HUES64 (cell line): ENCODE results near the gene DLL4.
A peak's percentile ranks its signal among the peaks of the same experiment; 100 is the strongest.

Source experiments
- H3K27ac ChIP-seq: 2 replicates; pipeline ENCODE4 v1.7.0; 2013; ENCODE audit warnings: low read depth, low read length, inconsistent platforms
- H3K27me3 ChIP-seq: 2 replicates; pipeline ENCODE4 v1.6.1; 2013; ENCODE audit warnings: mild to moderate bottlenecking, low read length; ENCODE audit not compliant: insufficient read depth
- H3K36me3 ChIP-seq: 2 replicates; pipeline ENCODE4 v1.6.1; 2013; ENCODE audit warnings: mild to moderate bottlenecking, low read length; ENCODE audit not compliant: insufficient read depth
- H3K4me1 ChIP-seq: 2 replicates; pipeline ENCODE4 v1.6.1; 2013; ENCODE audit warnings: mild to moderate bottlenecking, low read length, moderate library complexity; ENCODE audit not compliant: insufficient read depth
- H3K4me3 ChIP-seq: 2 replicates; pipeline ENCODE4 v1.5.1; 2013; ENCODE audit warnings: mild to moderate bottlenecking, low read length, moderate library complexity
- H3K9ac ChIP-seq: 2 replicates; pipeline ENCODE4 v1.6.1; 2013; ENCODE audit warnings: mild to moderate bottlenecking, low read depth, low read length
- H3K9me3 ChIP-seq: 2 replicates; pipeline ENCODE4 v1.6.1; 2013; ENCODE audit warnings: low read depth, low read length; ENCODE audit not compliant: insufficient read depth
- WGBS: fragments of 150-250, 120-280 bp; methylation state at CpG from one replicate; pipeline ENCODE4 v1.1.7; 2013; ENCODE audit warnings: missing lambda C conversion rate; 5-methylcytosine and 5-hydroxymethylcytosine counted together

Gene DLL4

DNA sequence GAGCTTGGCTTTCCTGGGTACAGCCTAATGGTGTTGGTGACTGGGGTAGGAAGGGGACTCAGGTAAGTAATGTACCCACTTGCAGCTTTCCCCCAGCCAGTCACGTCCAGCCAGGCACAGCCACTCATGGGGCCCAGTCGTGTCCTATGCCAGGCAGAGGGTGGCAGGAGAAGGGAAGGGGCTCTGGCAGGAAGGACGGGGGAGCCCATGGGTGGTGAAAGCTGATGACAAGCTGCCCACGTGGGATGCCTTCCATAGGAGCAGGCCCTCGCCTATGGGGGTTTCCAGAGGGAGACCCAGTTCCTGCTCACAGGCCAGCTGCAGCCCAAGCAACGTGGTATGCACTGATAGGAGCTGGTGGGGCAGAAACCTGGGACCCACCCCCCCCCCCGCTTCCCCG lies 34.9 kb downstream of the DLL4 start:
- Histone ChIP-seq H3K27ac (no peak overlapping the region), H3K36me3 (no peaks in the 10 kb centered on the region), H3K4me3 (no peak overlapping the region), H3K9ac (no peak overlapping the region), H3K27me3 (no peaks in the 10 kb centered on the region), H3K4me1 (peaks cover 23% of the 10 kb centered on the region), H3K9me3 (no peaks in the 10 kb centered on the region)
- 91% methylated on average over 7 of the region's 8 CpGs for WGBS

DNA sequence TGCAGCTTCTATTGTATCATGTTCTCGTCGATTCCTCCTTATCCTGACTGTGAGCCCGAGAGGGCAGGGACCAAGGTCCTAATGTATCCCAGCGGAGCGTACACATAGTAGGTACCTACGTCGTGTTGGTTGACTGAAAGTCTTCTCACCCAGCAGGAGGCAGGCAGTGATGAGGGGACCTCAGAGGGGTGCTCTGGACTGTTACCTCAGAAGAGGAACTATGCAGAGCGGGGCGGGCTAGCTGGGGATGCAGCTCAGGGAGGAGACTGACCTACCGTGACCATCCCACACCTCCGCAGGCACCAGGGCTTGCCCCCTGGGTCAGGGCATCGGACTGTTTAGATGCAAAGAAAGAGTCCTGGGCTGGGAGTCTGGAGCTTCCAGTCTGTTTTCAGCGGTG lies 35.5 kb downstream of the DLL4 start:
- no peak overlapping the region for H3K27ac ChIP-seq
- no peak overlapping the region for H3K9ac ChIP-seq
- WGBS, result 88% methylated on average over 13 of the region's 13 CpGs
- no peak overlapping the region for H3K4me3 ChIP-seq
- no peaks in the 10 kb centered on the region for H3K36me3 ChIP-seq
- peaks cover 21% of the 10 kb centered on the region for H3K4me1 ChIP-seq
- H3K27me3 ChIP-seq, result no peaks in the 10 kb centered on the region
- H3K9me3 ChIP-seq, result no peaks in the 10 kb centered on the region

DNA sequence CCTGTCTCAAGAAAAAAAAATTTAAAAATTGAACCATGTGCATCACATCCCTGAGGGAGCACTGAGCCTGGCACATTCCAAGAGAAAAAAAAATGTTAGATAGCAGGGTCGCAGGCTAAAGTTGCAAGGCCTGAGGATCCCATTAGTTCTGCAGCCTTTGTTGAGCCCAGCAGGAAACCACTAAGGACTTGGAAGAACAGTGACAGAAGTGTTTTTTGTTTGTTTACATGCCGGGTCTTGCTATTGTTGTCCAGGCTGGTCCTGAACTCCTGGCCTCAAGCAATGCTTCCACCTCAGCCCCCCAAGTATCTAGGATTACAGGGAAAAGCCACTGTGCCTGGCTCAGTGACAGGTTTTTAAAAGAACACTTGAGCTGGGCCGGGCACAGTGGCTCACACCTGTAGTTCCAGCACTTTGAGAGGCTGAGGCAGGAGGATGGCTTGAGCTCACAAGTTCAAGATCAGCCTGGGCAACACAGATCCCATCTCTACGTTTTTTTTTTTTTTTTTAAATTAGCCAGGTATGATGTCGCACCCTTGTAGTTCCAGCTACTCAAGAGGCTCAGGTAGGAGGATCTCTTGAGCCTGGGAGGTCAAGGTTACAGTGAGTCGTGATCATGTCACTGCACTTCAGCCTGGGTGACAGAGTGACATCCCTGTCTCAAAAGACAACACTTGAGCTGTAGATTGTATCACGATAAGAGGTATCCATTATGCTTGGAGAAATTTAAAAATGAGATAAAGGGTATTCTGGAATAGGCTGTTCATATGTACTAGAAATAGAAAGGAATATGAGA lies 39.3 kb downstream of the DLL4 start:
- Histone ChIP-seq H3K9me3 (no peaks in the 10 kb centered on the region), H3K27me3 (no peaks in the 10 kb centered on the region), H3K27ac (peak overlapping the region; percentile 15; the same call in 1 of the 2 replicates), H3K4me3 (no peak overlapping the region), H3K9ac (no peak overlapping the region), H3K4me1 (peaks cover 12% of the 10 kb centered on the region; the same call in 1 of the 2 replicates), H3K36me3 (no peaks in the 10 kb centered on the region)
- WGBS, result 43% methylated on average over 7 of the region's 7 CpGs

DNA sequence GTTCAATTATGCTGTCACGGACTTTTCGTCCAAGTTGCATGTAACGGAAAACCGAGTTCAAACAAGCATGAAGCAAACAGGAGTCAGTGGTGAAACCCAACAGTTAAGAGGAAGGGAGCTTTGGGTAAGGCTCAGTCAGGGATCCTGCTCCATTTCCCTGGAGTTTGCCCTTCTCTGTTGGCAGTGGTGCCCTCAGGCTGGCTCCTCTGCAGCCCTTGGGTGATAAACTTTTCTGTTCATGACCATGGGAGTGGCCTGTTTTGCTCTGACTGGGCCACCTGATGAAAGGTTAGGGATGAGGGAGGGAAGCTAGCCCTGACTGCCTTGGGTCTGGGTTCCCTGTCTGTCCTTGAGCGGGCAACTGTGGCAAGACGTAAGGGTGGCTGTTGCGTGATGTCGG lies 40.2 kb downstream of the DLL4 start:
- WGBS, result 94% methylated on average over 8 of the region's 8 CpGs

DNA sequence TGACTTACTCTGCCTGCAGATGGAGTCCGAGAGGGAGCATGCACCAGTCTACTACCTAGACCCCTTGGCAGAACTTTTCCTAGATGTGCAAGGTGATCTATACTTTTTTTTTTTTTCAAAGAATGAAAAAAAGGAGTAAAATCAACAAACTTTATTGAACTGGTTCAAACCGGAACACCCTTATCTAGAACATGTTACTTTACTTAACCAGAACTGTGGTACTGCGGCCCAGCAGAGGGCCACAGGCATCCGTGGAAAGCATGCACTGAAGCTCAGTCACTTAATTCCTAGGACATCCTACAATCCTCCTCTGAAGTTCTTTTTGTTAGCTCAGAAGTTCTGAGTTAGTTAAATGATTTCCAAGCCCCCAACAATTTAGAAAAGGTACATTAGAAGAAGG lies 45.7 kb downstream of the DLL4 start:
- H3K9me3 ChIP-seq, result no peaks in the 10 kb centered on the region
- no peak overlapping the region for H3K9ac ChIP-seq
- no peak overlapping the region for H3K4me3 ChIP-seq
- H3K36me3 ChIP-seq, result peaks cover 41% of the 10 kb centered on the region
- no peak overlapping the region for H3K27ac ChIP-seq
- no peaks in the 10 kb centered on the region for H3K27me3 ChIP-seq
- no peaks in the 10 kb centered on the region for H3K4me1 ChIP-seq
- WGBS, result 94% methylated on average over 4 of the region's 4 CpGs

More for the DNA sequence above, 40.2 kb downstream of the DLL4 start:
- Histone ChIP-seq H3K9ac (no peak overlapping the region), H3K27ac (no peak overlapping the region), H3K4me3 (no peak overlapping the region), H3K9me3 (no peaks in the 10 kb centered on the region), H3K27me3 (no peaks in the 10 kb centered on the region), H3K4me1 (peaks cover 12% of the 10 kb centered on the region; the same call in 1 of the 2 replicates), H3K36me3 (no peaks in the 10 kb centered on the region)

DNA sequence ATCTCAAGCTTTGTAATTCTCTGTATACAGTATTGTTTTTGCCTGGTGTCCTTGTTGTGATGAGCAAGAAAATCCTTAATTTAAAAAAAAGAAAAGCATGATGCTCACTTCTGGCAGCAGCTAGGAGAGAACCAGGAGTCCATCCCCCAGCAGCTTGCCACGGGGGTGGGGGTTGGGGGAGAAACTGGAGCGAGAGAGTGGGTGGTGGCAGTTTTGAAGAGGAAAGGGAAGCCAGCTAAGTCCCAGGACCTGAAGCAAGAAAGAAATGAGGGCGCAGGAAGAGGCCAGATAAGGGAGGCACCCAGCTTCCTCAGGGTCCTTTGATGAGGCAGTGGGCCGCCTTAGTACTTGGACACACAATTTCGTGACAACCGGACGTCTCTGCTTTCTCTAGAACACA lies 47.7 kb downstream of the DLL4 start:
- H3K9me3 ChIP-seq, result no peaks in the 10 kb centered on the region
- no peaks in the 10 kb centered on the region for H3K4me1 ChIP-seq
- H3K36me3 ChIP-seq, result peaks cover 61% of the 10 kb centered on the region
- no peak overlapping the region; the same call in 1 of the 2 replicates for H3K9ac ChIP-seq
- WGBS, result 93% methylated on average over 7 of the region's 7 CpGs
- H3K27me3 ChIP-seq, result no peaks in the 10 kb centered on the region
- H3K4me3 ChIP-seq, result no peak overlapping the region
- no peak overlapping the region for H3K27ac ChIP-seq

DNA sequence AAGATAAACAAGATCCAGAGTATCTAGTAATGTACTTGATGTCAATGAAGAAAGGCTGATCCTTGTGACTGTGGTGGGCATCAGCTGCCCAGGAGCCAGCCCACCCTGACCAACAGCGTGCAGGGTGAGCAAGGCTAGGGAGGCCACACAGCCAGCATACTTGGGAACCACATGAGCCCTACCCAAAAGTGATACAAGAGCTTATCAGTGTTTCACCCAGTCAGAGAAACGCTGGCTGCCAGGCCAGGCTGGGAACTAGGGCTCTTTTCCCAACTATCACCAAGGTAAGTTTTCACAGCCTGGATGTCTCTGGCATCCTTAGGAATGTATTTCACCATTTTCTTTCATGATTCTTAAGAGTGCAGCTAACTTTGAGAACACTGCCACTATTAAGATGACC lies 49.0 kb downstream of the DLL4 start:
- WGBS, result 94% methylated on average over 2 of the region's 2 CpGs
- Histone ChIP-seq H3K36me3 (peaks cover 74% of the 10 kb centered on the region), H3K27me3 (no peaks in the 10 kb centered on the region), H3K9ac (no peak overlapping the region), H3K4me3 (no peak overlapping the region), H3K27ac (no peak overlapping the region), H3K9me3 (no peaks in the 10 kb centered on the region), H3K4me1 (no peaks in the 10 kb centered on the region)

DNA sequence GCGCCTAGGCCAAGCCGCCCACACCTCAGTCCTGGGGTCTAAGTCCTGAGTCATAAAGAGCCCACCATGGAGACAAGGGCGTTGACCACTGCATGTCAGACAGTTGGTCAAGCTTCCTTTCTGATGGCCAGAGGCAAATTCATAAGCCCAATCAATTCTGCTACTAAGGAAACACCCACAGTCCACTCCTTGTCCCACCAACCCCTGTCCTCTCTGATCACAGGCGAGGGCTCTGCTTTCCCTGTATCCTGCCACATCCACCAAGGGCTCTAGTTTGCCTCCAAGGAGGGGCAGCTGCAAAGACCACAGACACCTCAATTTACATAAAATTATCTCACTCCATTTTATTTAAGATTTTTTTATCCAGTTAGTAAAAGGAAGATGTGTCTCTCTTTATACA lies 49.4 kb downstream of the DLL4 start:
- H3K9me3 ChIP-seq, result no peaks in the 10 kb centered on the region
- H3K36me3 ChIP-seq, result peaks cover 78% of the 10 kb centered on the region
- H3K4me1 ChIP-seq, result no peaks in the 10 kb centered on the region
- H3K27me3 ChIP-seq, result no peaks in the 10 kb centered on the region
- 95% methylated on average over 4 of the region's 4 CpGs for WGBS
- no peak overlapping the region for H3K4me3 ChIP-seq
- no peak overlapping the region for H3K27ac ChIP-seq
- no peak overlapping the region for H3K9ac ChIP-seq

DNA sequence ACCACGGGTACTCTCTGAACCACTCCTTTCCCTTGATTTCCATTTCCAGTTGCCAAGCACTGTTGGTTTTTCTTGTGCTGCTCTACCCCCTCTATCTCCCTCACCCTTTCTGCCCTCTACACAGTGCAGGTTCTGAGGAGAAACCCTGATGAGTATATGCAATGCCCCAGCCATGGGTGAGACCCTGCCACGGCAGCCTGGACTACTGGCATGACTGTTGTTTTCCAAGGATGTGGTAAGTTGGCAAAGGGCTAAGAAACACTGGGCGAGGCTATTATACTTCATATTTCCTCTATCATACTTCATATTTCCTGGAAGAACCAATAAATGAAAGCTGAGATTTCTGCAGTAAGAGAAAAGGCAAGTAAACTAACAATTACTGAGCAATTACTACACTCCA lies 52.0 kb downstream of the DLL4 start:
- 96% methylated on average over 2 of the region's 3 CpGs for WGBS
- Histone ChIP-seq H3K4me1 (no peaks in the 10 kb centered on the region), H3K36me3 (peaks cover 99% of the 10 kb centered on the region), H3K4me3 (no peak overlapping the region), H3K9ac (no peak overlapping the region), H3K27me3 (no peaks in the 10 kb centered on the region), H3K9me3 (no peaks in the 10 kb centered on the region), H3K27ac (no peak overlapping the region)

DNA sequence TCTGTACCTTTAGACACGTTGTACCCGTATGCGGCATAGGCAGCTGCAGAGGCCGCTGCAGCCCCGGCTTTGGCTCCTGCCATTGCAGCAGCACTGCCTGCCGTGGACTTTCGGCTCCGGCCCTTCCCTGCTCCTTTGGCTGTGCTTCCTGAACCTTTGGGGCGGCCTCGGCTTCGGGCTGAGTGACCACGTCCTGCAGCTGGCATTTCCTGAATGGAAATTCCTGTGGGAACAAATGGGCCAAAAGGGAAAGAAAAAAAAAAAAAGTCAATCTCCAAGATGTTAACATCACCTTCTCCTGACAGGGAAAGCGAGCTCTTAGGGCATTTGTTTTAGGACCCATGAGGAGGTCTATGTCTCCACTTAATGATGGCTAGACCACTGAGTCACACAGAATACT lies 53.7 kb downstream of the DLL4 start:
- no peak overlapping the region for H3K27ac ChIP-seq
- peaks cover 100% of the 10 kb centered on the region for H3K36me3 ChIP-seq
- no peak overlapping the region for H3K9ac ChIP-seq
- H3K4me1 ChIP-seq, result no peaks in the 10 kb centered on the region
- 93% methylated on average over 13 of the region's 13 CpGs for WGBS
- H3K4me3 ChIP-seq, result no peak overlapping the region
- no peaks in the 10 kb centered on the region for H3K27me3 ChIP-seq
- H3K9me3 ChIP-seq, result no peaks in the 10 kb centered on the region

DNA sequence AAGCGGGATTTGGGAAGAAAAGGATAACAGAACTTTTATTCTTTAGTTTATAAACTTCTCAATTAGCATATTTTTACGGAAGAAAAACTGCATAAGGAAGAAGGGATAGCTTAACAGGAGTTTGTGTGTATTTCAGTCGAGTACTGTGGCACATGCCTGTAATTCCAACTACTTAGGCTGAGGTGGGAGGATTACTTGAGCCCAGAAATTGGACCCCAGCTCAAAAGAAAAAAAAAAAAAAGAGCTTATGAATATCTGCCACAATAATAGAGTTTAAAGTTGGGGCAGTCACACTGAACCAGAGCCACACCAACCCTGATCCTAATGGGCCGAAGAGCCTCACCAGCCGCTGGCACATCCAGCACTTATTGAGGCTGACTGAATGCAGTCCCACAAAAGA lies 55.3 kb downstream of the DLL4 start:
- H3K27ac ChIP-seq, result no peak overlapping the region
- H3K9ac ChIP-seq, result no peak overlapping the region
- no peaks in the 10 kb centered on the region for H3K9me3 ChIP-seq
- over 99% methylated on average over 5 of the region's 5 CpGs for WGBS
- H3K36me3 ChIP-seq, result peaks cover 89% of the 10 kb centered on the region
- H3K27me3 ChIP-seq, result no peaks in the 10 kb centered on the region
- no peak overlapping the region for H3K4me3 ChIP-seq
- no peaks in the 10 kb centered on the region for H3K4me1 ChIP-seq

DNA sequence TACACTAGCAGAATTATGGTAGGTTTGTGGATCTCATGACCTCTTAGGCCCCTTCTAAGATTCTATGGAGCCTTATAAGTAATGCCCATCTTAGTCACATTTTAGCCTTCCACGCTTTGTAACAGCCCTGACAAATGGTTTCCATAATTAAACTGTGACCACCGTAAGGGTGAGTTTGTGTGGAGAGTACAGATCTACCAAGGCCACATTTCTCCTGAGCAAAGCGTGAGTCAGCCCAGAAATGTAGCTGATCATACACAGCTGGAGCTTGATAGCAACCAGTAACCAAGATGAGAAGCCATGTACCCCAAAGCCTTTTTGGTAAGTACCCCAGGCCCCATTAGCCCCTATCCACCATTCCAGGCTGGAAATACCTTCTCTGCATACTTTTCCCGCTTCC lies 55.8 kb downstream of the DLL4 start:
- no peak overlapping the region for H3K4me3 ChIP-seq
- no peaks in the 10 kb centered on the region for H3K27me3 ChIP-seq
- 99% methylated on average over 4 of the region's 4 CpGs for WGBS
- H3K36me3 ChIP-seq, result peaks cover 83% of the 10 kb centered on the region
- no peak overlapping the region for H3K9ac ChIP-seq
- no peak overlapping the region for H3K27ac ChIP-seq
- H3K4me1 ChIP-seq, result no peaks in the 10 kb centered on the region
- no peaks in the 10 kb centered on the region for H3K9me3 ChIP-seq
